Measurements from ENCODE around the gene RABGAP1L.

Gene RABGAP1L

GRCh38 chr1:174871886-174872285 is 712.6 kb downstream of the RABGAP1L start:
- DNase-seq = no peak
- Histone ChIP-seq H3K27ac (no peak overlapping the region), H3K27me3 (replicated peaks) (no peaks in the 10 kb centered on the region), H3K36me3 (replicated peaks) (no peaks in the 10 kb centered on the region), H3K4me3 (ENCODE audit: low read depth, low read length) (no peak overlapping the region)
- no peak for TF ChIP-seq CTCF (IDR thresholded peaks at IDR 0.05; ENCODE audit: low read depth, low read length, missing control alignments)
- in situ Hi-C loops (cut with HindIII; ENCODE audit: low pct_ligation_motif_present, low sequenced_read_pairs) = no loop called here

GRCh38 chr1:174872615-174873058 is 713.3 kb downstream of the RABGAP1L start:
- Histone ChIP-seq H3K27ac (no peak overlapping the region), H3K27me3 (replicated peaks) (no peaks in the 10 kb centered on the region), H3K4me3 (ENCODE audit: low read depth, low read length) (no peak overlapping the region), H3K36me3 (replicated peaks) (no peaks in the 10 kb centered on the region)
- in situ Hi-C loops (cut with HindIII; ENCODE audit: low pct_ligation_motif_present, low sequenced_read_pairs) = no loop called here
- peak; percentile 0 for DNase-seq
- no peak for TF ChIP-seq CTCF (IDR thresholded peaks at IDR 0.05; ENCODE audit: low read depth, low read length, missing control alignments)

GRCh38 chr1:174874331-174875053 is 715.2 kb downstream of the RABGAP1L start:
- TF ChIP-seq CTCF (IDR thresholded peaks at IDR 0.05; ENCODE audit: low read depth, low read length, missing control alignments) = no peak
- Histone ChIP-seq H3K27ac (no peak overlapping the region), H3K27me3 (replicated peaks) (no peaks in the 10 kb centered on the region), H3K36me3 (replicated peaks) (no peaks in the 10 kb centered on the region), H3K4me3 (ENCODE audit: low read depth, low read length) (no peak overlapping the region)
- no peak for DNase-seq
- in situ Hi-C loops (cut with HindIII; ENCODE audit: low pct_ligation_motif_present, low sequenced_read_pairs) = no loop called here

GRCh38 chr1:174875306-174875705 is 716.0 kb downstream of the RABGAP1L start:
- DNase-seq = no peak
- no peak overlapping the region for H3K4me3 ChIP-seq (ENCODE audit: low read depth, low read length)
- in situ Hi-C loops (cut with HindIII; ENCODE audit: low pct_ligation_motif_present, low sequenced_read_pairs) = no loop called here
- TF ChIP-seq CTCF (IDR thresholded peaks at IDR 0.05; ENCODE audit: low read depth, low read length, missing control alignments) = no peak
- H3K27ac ChIP-seq = no peak overlapping the region
- H3K36me3 ChIP-seq (replicated peaks) = no peaks in the 10 kb centered on the region
- no peaks in the 10 kb centered on the region for H3K27me3 ChIP-seq (replicated peaks)

GRCh38 chr1:174877208-174877673 is 717.9 kb downstream of the RABGAP1L start:
- H3K27ac ChIP-seq = no peak overlapping the region
- H3K27me3 ChIP-seq (replicated peaks) = no peaks in the 10 kb centered on the region
- H3K36me3 ChIP-seq (replicated peaks) = no peaks in the 10 kb centered on the region
- no peak for TF ChIP-seq CTCF (IDR thresholded peaks at IDR 0.05; ENCODE audit: low read depth, low read length, missing control alignments)
- H3K4me3 ChIP-seq (ENCODE audit: low read depth, low read length) = no peak overlapping the region
- in situ Hi-C loops (cut with HindIII; ENCODE audit: low pct_ligation_motif_present, low sequenced_read_pairs) = no loop called here
- no peak for DNase-seq

GRCh38 chr1:174880171-174880570 is 720.9 kb downstream of the RABGAP1L start:
- no peak for TF ChIP-seq CTCF (IDR thresholded peaks at IDR 0.05; ENCODE audit: low read depth, low read length, missing control alignments)
- peak; percentile 32 for DNase-seq
- Histone ChIP-seq H3K27ac (no peak overlapping the region), H3K4me3 (ENCODE audit: low read depth, low read length) (no peak overlapping the region), H3K27me3 (replicated peaks) (no peaks in the 10 kb centered on the region), H3K36me3 (replicated peaks) (no peaks in the 10 kb centered on the region)
- in situ Hi-C loops (cut with HindIII; ENCODE audit: low pct_ligation_motif_present, low sequenced_read_pairs) = no loop called here
